CD4-positive, alpha-beta T cell treated with Interleukin-21 for 1 hour (primary cell): ENCODE data around the gene P2RX7.

Experiments
- DNase-seq: peaks from one replicate; pipeline ENCODE4 v3.0.0-alpha.2; 2020

P2RX7 gene

DNA sequence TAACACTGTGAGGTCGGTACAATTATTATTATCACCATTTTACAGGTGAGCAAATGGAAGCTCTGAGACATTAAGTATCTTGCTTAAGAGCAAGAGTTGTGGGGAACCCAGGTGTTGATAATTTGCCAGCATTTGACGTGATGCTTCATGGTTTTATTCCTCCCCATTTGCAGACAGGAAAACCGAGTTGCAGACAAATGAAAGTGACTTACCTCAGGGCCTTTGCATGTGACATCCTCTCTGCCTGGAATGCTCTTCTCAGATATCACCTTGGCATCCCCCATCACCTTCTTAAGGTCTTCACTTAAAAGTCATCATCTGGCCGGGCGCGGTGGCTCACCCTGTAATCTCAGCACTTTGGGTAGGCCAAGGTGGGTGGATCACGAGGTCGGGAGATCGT, 21.0 kb upstream of the P2RX7 start:
- no peak for DNase-seq

DNA sequence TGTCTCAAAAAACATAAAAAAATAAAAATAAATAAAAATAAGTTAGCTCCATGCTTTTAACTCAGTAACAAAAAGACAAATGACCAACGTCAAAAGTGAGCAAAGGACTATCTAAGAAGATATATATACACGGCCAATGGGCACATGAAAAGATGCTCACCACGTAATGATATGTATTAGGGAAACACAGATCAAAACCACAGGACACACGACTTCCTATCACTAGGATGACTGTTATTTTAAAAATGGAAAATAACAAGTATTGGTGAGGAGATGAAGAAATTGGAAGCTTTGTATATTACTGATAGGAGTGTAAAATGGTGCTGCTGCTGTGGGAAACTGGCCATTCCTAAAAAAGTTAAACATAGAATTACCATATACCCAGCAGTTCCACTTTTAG, 20.2 kb upstream of the P2RX7 start:
- no peak for DNase-seq

DNA sequence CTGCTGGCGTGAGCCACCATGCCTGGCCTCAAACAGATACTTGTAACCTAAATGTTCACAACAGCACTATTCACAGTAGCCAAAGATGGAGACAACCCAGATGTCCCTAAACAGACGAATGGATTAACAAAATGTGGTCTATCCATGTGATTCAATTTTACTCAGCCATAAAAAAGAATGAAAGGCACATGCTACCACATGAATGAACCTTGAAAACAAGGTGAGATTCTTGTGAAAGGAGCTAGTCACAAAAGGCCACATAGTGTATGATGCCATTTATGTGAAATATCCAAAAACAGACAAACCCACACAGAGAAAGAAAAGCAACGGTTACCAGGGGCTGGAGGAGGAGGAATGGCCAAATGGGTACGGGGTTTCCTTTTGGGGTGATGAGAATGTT, 19.6 kb upstream of the P2RX7 start:
- no peak for DNase-seq

DNA sequence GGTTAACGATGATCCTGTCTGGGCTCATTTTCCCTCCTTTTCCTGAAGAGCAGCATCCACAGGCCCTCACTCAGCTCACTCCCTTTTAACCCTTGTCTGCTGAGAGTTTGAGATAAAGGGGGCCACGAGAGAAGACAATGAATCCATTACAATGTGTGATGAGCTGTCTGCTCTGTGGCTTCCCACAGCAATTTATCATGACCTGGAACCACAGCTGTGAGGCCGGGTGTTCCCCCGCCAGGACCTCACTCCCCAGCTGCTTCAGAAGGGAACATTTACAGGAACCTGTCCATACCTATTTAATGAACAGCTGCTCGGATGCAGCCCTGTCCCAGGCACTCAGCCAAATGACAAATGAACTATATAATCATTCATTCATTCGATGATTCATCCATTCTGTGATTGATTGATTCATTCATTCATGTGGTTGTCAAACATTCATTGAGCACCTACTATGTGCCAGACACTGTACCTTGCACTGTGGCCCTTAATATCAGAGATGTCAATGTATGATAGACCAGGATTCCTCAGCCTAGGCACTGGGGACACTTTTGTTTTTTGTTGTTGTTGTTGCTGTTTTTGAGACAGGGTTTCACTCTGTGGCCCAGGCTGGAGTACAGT, 18.5 kb upstream of the P2RX7 start:
- DNase-seq: no peak

DNA sequence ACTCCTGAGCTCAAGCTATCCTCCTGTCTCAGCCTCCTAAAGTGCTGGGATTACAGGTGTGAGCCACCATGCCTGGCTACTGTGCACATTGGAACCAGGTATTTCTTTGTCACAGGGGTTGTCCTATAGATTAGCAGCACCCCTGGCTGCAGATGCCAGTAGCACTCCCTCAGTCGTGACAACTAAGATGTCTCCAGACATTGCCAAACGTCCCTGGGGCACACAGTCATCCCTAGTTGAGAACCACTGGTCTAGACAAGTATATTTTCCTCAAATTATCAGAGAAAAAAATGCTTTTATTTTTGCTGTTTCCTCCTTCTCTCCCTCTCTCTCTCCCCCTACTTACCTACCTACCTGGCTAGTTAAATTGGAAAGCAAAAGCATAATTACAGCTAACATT, 17.9 kb upstream of the P2RX7 start:
- no peak for DNase-seq

DNA sequence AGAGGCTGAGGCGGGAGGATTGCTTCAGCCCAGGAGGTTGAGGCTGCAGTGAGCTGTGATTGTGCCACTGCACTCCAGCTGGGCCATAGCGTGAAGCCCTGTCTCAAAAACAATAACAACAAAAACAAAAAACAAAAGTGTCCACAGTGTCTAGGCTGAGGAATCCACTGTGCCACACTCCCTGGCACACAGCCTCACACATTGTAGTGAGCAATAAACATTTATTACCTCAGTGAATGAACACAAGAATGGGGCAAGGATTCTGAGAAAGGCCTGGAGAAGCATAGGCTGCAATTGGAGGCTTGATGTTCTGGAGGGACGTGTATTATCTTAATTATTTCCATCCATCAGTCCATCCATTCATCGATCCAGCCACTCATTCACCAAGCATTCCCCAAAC, 17.1 kb upstream of the P2RX7 start:
- DNase-seq: no peak

DNA sequence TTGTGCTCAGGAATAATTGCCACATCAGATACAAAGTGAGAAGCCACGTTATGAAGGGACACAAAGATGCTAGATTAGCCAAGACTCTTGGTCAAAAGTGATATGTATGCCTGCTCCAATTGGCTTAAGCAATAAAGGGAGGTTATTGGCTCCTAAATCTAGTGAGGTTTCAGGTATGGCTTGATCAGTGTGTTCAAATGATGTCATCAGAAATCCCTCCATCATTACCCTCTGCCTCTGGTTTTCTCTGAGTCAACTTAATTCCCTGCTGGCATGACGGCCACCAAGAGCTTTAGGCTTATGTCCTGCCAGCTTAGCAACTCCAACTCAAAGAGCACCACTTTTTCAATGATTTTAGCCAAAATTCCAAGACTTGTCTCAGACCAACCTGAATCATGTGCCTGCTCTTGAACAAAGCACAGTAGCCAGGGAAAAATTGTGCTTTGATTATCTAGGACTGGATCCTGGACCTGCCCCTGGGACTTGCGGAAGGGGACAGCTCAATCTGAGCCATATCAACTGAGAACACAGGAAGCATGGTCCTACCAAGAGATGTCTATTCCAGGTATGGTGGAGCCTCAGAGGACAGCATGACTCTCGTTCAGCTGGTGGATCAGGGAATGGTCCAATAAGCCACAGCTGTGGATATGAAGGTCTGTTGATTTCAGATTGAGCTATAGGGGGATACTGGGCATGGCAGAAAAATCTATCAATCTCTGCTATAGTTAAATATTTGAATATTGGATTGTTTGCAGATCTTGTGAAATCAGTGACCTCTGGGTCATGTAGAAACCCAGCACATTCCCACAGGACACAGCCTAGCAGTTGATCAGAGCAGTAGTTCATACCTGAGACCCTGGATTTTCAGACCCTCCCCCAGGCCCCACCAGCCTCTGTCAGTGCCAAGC, 16.1 kb upstream of the P2RX7 start:
- DNase-seq: no peak

DNA sequence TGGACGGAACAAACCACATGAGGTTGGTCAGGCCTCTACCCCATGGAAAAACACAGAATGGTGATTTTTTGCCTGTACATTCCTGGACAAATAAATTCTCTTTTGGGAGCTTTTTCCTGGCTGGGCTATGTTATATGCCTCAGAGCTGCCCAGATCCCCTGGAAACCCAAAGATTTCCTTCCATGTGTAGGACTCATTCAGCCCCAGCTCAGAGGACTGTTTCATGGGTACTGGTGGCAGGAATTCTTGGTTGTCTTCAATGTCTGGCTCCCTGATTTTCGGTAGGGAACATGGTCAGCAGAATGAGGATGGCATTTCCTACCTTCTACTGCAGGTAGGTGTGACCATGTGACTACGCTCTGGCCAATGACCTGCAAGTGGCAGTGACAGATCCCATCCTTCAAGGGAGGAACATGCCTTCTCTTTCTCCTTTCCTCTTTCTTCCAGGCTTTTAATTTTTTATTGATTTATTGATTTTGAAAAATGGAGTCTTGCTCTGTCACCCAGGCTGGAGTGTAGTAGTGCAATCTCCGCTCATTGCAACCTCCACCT, 15.4 kb upstream of the P2RX7 start:
- DNase-seq: no peak

DNA sequence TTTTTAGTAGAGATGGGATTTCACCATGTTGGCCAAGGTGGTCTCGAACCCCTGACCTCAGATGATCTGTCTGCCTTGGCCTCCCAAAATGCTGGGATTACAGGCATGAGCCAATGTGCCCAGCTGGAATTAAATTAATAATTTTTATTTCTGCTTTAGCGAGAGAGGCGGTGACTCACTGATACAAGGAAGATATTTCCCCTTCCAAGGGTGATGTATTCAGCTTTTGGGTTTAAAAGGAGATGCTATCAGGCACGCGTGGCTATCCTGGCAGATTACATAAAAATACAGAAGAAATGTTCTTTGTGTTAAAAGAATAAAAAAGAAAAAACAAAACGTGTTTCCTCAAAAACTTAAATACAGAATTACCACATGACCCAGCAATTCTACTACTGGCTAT, 12.4 kb upstream of the P2RX7 start:
- no peak for DNase-seq

DNA sequence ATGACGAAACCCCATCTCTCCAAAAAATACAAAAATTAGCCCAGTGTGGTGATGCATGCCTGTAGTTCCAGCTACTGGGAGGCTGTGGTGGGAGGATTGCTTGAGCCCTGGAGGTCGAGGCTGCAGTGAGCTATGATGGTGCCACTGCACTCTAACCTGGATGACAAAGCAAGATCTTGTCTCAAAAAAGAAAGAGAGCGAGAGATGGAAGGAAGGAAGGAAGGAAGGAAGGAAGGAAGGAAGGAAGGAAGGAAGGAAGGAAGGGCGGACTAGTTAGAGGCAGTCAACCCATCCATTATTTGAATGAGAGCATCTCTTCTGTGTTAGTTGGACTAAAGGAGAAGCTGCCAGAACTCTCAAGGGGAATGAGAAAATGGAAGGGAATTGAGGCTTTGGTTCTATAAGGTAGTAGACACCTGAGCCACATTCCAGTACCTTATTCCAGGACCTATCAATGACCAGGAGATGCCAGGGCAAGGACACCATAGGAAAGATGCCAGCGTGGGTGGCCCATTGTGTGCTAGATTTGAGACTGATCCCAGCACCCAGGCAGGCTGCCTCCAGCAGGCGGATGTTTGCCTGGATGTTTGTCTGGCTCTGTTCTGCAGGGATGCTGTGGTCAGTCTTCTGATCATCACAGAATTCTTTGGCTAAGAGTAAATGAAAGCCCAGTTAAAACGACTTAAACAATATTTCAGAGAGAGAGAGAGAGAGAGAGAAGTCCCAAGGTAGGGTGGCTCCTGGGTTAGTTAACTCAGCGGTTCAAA, 11.5 kb upstream of the P2RX7 start:
- no peak for DNase-seq

DNA sequence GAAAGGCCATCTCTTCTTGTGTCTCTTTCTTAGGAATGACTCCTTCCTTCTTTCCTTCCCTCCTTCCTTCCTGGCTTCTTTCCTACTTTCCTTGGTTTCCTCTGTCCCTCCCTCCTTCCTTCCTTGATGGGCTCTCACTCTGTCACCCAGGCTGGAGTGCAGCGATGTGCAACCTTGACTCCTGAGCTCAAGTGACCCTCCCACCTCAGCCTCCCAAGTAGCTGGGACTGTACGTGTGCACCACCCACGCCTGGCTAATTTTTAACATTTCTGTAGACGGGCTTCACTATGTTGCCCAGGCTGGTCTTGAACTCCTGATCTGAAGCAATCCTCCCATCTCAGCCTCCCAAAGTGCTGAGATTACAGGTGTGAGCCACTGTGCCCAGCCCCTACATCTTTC, 10.9 kb upstream of the P2RX7 start:
- no peak for DNase-seq

DNA sequence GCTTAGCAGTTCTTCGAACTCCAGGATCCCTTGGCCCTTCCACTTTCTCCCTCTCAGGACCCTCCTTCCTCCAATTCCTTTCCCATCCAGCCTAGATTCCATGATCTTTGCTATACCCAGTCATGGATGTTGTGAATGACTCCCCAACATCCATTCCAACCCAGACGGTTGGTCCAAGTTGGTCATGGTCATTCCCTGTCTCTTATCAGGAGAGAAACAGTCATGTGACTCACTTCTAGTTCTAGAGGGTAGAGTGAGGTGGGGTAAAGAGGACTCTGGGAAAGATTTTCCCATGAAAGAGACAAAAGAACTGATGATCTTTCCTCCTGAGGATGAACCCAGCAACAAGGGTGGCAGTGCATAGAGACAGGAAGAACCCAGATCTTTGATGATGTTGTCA, 9.2 kb upstream of the P2RX7 start:
- no peak for DNase-seq

DNA sequence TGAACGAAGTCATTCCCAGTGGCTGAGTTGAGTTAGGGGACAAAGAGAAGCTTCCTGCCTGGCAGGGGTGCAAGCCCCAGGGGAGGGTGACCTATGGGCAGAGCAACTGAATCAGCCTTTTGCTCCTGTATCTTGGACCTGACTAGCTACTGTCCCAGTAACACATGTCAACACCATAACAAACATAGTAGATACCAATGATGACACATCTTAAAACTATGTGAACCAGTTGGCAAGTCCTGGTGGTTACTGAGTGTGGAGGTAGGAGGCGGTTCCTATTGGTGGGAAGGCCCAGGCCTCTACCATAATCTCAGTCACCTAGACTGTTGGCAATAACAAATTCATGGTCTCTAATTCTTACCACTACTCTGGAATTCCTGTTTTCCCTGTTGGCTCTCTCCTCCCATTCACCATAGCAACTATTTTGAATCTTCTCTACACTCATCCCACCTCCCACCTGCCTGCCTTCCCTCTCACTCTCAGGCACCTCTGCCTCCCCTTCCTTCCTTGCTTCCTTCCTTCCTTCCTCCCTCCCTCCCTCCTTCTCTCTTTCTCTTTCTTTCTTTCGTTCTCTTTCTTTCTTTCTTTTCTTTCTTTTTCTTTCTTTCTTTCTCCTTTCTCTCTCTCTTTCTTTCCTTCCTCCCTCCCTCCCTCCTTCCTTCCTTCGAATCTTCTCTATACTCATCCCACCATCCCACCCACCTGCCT, 8.1 kb upstream of the P2RX7 start:
- no peak for DNase-seq

DNA sequence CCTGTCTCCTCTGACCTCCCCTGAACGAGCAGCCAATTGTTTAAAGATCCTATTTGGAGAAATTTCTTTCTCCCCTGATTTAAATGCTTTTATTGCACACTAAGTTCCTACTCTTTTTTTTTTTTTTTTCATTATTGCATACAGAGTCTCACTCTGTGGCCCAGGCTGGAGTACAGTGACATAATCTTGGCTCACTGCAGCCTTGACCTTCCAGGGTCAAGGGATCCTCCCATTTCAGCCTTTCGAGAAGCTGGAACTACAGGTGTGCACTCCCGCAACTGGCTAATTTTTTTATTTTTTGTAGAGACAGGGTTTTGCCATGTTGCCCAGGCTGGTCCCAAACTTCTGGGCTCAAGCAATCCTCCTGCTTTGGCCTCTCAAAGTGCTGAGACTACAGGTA, 5.2 kb upstream of the P2RX7 start:
- DNase-seq: no peak

DNA sequence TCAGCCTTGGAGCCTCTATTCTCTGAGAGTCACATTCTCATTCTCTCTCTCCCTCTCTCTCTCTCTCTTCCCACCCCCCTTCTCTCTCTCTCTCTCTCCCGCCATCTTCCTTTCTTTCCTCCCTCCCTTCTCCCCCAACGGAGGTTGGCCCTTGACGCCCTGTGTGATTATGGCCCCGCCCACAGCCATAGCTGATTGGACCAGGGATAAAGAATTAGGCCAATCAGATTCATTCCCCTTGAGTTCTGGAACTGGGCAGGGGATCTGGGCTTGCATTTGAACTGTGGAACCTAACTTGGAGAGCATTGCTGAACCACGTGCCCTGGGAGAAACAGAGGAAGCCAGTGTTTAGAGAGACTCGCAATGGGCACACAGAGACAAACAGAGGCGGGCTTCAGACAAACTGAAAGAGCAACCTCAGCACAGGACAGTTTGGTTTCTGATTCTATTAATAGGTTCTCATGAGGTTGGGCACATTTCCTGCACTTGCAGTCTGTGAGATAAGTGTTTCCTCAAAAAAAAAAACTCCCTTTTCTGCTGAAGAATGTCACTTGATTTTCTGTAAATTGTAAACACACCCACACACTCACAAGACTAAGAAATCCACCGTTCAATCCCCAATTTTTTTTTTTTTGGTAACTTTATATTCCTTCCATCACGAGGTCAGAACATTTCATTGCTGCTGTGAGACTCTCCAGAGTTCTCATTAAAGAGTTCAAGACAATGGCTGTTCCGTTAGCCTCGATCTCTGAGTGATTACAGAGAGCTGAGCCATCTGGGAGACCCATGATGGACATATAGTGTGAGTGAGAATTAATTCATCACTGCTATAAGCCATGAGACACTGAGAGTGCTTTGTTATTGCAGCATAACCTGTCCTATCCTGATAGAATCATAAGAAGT, 3.5 kb upstream of the P2RX7 start:
- peak; percentile 94 for DNase-seq

DNA sequence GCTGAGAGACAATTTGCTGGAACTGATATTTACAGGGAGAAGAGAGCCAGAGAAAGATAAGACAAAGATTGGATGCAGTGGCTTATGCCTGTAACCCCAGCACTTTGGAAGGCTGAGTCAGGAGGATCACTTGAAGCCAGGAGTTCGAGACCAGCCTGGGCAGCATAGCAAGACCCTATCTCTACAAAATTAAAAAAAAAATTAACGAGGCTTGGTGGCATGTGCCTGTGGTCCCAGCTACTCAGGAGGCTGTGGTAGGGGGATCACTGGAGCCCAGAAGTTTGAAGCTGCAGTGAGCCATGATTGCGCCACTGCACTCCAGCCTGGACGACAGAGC, 2.9 kb upstream of the P2RX7 start:
- no peak for DNase-seq

DNA sequence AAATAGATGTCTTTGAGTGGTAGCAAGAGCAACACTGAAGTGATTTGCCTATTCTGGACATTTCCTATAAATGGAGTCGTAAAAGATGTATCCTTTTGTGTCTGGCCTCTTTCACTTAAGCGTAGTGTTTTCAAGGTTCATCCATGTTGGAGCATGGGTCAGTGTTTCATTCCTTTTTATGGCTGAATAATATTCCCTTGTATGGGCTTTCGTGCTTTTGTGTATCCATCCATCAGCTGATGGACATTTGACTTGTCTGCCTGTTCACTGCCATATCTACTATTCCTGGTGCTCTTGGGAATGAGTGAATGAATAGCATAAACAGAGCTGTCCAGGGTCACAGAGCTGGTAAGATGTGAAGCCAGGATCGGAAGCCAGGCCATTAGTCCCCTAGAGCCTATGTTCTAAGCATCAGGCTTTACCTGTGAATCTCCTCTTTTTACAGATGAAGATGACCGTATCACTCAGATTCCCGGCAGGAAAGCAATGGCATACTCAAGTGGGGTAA, 1.8 kb upstream of the P2RX7 start:
- no peak for DNase-seq

DNA sequence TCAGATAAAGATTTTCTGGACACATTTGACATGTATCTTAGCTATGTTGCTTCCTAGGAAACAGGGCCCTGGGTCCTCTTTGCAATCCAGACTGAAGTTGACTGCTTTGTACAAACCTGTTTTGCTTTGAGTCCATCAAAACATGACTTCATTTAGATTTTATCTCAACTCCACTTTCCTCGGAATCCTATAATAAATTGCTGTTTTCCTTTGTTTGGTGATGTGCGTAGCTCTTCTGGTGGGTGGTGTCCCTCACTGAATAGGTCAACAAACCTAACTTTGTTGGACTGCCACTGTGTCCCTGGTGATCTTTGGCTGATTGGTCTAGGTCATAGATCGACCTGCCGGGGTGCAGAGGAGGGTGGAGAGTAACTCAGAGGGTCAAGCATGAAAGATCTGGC, 735 bp upstream of the P2RX7 start:
- no peak for DNase-seq

DNA sequence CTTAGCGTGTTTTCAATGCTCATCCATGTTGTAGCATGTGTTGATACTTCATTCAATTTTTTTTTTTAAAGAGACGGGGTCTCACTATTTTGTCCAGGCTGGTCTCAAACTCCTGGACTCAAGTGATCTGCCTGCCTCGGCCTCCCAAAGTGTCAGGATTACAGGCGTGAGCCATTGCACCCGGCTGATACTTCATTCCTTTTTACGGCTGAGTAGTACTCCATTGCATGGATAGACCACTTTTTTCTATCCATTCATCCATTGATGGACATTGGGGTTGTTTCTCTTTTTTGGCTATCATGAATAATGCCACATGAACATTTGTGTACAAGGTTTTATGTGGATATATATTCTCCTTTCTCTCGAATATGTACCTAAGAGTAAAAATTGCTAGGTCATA, 1.2 kb downstream of the P2RX7 start:
- DNase-seq: no peak

DNA sequence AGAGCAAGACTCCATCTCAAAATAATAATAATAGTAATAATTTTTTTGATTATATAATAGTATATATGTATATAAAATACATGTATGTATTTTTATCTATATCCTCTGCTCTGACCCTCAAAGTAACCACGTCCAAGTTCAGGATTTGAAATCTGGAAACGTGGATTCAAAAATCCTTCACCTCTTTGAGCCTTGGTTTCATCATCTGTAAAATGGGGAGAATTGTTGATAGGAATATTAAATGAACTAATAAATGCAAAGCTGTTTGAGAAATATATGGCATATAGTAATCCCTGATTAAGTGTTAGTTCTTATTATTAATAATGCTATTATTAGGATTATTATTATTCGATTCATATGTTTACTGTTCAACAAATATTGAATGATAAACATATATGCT, 2.6 kb downstream of the P2RX7 start:
- DNase-seq: no peak

DNA sequence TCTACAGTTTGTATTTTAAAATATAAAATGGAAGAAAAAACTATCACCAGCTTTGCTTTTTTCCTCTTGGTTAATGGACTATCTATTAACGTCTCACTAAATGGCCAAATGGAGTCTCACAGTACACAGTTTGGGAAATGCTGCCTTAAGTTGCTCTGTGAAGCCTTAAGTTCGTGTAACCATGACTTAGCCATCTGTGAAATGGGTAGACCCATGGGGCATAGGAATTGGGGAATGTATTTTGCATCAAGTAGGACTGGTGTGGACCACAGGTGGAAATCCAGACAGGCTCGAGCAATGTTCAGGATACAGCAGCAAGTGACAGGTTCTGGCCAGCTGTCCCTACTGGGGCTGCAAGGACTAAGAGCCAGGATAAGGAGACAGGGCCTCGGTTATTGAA, 4.8 kb downstream of the P2RX7 start:
- DNase-seq: no peak

DNA sequence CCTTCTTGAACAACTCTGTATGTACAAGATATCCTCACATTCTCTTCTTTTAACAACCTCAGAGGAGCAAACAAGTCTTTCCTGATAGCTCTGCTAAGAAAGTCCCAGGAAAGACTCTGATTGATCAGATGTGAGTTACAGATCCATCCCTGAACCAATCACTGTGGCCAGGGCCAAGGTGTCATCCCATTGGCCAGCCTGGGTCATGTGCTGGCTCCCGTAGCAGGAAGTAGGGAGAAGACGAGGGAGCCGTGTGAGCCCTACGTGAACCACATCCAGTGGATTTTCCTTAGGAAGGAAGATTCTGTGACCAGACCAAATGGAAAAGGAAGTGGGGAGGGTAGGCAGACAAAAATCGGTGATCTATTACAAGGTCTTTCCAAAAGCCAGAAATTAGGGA, 5.6 kb downstream of the P2RX7 start:
- no peak for DNase-seq
